GM18519 (cell line): ENCODE data around the gene TEKT3.

Source experiments
- ATAC-seq: cut with Tn5 transposase; IDR thresholded peaks from one replicate; pipeline ENCODE4 v1.9.1; 2021; ENCODE audit warnings: mild to moderate bottlenecking, moderate library complexity; ENCODE audit not compliant: unreplicated experiment, low FRiP score

The TEKT3 gene

DNA sequence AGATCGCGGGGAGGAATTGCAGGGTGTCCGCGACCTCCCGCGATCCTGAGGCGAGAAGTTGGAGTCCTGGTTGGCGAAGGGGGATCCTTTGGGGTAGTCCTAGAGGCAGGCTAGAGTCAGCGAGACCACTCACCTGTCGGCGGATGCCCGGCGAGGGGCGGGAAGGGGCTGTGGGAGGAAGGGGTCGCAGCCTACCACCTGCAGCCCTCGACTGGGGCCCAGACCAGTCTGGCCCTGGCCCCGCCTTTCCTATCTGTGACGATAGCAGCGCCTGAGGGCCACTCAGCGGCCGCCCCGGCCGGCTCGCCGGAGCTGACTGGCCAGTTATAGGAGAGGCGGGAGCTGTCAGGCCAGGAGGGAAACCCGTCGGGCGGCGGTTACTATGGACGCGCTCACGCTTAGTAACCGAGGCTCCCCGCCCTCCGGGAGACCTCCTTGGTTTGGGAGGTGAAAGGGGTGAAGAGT, at the start of gene TEKT3:
Gene TEKT3, minus strand, starts transcription at position 213 of the 465 bp plus-strand sequence. CDS start 10,012 bp downstream, outside the sequence.
- ATAC-seq: no peak

DNA sequence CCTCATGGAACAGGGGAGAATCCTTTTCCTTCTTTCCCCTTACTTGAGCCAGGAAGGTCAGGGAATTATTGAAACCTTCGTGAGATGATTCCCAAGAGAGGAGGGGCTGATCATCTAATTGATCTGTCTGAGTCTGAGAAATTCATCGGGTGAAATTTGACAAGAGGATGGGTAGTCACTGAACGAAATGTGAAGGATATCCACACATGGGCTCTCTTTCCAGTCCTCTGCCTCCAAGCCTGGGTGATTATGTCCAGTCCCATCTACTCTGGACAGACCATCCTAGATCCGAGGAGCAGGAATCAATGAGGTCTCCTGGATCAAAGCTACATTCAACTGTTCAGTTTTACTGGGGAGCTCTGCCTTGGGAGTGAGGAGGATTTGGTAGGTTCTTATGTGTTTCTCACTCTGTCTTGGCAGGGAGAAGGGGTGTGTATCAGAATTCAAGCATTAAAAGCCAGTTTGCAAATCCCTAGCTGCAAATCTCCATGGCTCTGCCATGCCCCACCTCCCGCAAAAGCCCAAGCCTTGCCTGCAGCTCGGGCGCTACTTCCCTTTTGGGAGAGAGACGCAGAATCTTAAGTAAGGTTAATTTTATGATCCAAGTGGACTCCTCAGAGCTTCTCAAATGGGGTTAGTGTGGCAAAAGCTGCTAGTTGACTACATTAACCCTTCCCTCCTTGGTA, 47.1 kb upstream of the TEKT3 start:
- no peak for ATAC-seq

DNA sequence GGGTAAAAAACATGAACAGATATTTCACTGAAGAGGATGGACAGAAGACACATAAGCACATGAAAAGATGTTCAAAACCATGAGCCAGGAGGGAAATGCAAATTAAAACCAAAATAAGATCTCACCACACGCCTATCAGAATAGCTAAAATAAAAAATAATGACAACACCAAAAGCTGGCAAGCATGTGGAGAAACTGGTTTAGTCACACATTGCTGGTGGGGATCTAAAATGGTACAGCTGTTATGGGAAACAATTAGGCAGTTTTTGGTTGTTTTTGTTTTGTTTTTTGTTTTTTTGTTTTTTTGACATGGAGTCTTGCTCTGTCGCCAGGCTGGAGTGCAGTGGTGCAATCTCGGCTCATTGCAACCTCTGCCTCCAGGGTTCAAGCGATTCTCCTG, 44.7 kb upstream of the TEKT3 start:
- ATAC-seq: no peak

DNA sequence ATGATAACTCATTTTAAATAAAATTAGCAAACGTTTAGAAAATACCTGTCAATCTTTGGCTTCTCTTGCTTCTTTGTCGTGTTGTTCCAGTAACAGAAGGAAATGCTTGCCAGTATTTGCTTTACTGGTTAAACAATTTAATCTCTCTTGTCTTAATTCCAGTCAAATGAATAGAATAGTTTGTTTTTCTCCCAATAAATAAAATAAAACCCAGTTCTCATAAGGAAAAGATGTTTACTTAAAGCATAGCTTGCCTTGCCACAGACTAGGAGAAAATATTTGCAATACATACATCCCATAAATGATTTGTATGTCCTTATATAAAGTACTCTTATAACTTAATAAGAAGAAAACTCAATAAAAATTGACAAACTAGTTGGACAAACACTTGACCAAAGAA, 43.9 kb upstream of the TEKT3 start:
- no peak for ATAC-seq

DNA sequence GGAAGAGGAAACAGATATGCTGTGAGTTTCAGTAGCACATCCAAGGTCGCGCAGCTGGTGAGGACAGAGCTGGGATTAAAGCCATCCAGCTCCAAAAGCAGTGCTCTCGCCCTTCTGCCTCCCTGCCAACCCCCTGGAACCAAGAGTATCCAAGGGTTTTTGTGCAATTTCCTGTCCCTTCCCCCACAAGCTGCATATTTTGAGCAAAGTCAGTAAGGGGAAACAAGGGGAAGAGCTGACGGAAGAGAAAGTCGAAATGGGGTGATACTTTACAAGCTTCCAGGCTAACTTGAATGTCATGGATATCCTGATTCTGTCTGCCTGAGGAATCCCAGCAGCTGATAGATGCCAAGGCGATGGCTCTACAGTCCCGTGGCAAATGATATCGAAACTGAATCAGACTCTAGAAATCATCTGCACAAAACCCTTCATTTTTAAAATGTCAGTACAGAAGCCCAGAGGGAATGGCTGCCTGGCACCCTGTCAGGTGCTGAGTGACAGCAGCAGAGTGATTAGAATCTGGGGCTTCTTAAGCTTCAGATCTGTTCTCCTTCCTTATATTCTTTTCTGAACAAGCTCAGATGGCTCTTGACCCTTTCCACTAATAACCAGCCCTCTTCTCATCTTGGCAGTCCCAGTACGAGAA, 42.9 kb upstream of the TEKT3 start:
- ATAC-seq: no peak

DNA sequence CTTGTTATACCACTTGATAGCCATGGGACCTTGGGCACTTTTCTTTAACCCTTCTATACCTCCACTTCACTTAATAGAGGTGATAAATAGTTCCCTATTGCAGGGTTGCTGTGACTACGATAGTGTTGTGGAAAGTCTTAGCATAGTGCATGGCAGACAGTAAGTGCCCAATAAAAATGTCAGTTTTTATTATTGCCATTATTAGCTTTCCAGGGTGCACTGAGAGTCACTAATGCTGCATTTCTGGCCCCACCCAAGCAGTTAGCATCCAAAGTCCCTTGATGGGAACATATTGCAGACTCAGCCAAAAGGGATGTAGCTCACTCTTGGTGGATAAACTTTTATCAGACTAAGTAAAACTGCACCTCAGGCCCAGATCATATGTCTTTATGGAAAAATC, 41.5 kb upstream of the TEKT3 start:
- no peak for ATAC-seq

DNA sequence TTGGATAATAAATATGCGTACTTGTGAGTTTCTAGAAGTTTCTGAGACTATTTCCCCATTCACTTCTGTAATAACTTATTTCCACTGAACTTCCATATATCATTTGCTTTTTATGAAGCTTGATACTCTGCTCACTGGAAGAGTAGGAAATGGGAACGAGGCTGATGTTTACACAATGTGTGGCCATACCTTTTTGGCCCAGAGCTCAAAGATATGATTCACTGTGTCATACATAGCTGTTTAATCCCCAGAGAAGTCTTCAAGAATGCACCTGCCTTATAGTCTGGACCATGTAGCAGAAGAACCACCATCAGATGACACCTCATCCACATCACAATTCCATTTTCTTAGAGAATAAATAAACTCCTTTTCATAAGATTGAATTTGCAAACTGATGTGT, 40.3 kb upstream of the TEKT3 start:
- ATAC-seq: no peak

DNA sequence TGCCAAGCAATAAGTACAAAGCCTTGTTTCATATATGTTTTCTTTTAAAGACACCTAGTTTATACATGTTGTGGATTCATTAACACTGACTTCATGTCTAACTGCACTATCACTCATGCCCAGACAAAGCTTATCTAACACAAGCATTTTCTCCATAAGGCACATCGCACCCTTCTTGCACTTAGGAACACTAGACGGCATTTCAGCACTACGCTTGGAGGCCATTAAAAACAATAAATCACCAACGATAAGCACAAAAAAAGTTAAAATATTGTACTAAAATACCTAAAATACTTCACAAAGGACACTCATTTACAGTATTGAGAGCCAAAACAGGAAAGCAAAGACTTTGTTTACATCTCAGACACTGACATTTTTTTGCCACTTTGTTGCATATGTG, 39.0 kb upstream of the TEKT3 start:
- no peak for ATAC-seq

DNA sequence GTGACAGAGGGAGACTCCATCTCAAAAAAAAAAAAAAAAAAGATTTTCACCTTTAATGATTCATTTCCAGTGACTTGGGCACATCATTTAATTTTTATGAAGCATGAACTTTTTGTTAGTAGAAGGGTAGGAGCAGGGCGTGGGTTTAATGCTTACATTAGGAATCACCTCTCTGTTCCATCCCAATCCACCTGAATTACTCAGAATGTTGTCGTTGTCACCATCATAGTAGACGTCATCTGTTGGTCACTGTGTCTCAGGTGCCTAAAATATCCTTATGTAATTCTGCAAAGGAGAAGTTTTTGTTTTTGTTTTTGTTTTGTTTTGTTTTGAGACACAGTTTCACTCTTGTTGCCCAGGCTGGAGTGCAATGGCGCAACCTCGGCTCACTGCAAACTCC, 38.3 kb upstream of the TEKT3 start:
- ATAC-seq: no peak

DNA sequence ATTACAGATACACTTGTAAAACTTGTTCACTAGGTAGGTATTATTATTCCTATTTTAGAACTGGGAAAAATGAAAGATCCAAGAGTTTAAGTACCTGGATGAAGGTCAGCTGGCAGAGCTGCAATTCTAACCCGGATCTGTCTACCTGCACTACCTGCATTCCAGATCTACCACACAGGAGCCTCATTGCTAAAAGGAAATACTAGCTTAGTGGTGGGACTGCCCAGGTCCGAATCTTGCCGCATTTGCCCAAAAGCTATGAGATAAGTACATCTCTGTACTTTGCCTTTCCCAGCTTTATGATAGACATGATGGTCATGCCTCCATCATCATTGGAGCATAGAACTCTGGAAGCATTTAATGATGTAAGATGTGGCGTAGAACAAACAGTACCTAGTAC, 36.8 kb upstream of the TEKT3 start:
- no peak for ATAC-seq

DNA sequence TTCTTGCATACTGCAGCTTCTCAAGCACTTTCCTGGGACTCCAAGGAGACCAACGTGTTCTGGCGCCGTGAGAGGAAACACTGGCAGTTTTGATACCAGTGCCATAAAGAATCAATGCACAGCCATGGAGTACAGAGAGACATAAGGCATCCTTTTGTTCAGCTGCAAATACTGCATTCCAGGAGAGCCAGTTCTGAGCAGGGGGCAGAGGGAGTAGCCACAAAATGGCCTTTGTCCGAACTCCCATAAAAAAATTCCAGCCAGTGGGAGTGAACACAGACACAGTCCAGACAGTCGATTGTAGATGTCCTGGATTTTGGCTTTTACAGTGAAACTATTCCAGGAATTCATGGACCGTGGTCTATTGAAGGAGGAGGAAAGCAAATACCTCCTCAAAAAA, 36.2 kb upstream of the TEKT3 start:
- ATAC-seq: no peak

DNA sequence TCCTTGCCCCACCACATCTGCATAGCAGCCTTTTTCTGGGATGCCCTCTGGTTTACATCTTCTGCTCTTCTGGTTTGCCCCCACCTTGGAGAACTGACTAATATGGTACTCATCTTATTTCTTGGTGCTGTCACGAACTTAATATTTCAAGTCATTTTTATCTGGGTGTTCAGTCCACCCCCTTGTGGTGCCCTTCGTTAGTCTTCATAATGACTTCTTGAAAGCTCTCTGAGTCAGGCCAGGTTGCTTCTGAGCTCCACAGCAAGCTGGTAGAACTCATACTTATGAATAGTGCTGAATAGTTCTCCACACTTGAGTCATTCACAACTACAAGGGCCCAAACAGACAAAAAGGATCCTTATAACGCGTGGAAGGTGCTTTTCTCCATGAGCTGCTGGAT, 35.8 kb upstream of the TEKT3 start:
- ATAC-seq: no peak

DNA sequence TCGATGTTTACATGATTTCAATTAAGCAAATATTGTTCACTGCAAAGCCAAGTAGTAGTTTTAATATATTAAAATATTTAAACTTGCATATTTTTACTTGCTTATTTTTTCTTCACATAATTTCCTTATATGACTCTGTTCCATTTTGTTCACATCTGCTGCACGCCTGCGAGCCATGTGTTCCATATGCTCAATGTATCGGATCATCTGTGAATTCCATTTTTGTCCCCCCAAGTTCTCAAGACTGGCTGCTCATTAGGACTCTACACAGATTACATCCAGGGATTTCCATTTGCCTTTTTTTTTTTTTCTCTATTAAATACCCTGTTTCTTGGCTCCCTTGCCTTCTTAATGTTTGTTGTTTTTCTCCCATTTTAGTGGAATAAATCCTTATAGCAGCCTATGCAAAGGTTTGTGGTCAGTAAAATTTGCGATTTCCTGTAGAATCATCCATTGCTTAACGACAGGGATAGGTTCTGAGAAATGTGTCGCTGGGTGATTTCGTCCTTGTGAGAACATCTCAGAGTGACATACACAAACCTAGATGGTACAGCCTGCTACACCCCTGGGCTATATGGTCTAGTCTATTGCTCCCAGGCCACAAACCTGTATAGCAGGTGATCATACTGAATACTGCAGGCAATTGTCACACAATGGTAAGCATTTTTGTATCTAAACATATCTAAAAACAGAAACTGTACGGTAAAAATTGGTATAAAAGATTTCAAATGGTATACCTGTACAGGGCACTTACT, 30.2 kb upstream of the TEKT3 start:
- no peak for ATAC-seq

DNA sequence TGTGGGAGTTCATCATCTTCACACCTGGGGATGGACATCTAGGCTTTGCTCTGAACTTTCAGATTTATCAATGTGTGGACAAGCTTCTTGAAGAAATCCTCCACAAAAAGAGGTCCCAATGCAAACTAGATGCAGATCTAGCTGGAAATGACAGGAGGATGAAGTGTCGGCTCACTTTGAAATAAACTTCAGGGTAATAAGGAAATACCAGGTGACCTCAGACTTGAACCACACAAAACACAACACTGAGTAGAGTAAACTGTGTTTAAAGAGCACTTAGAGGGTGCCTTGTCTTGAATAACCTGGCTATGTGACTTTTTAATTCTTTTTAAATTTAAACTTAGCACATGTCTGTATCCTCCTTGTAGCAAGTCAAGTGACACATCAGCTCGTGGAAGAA, 27.2 kb upstream of the TEKT3 start:
- no peak for ATAC-seq

DNA sequence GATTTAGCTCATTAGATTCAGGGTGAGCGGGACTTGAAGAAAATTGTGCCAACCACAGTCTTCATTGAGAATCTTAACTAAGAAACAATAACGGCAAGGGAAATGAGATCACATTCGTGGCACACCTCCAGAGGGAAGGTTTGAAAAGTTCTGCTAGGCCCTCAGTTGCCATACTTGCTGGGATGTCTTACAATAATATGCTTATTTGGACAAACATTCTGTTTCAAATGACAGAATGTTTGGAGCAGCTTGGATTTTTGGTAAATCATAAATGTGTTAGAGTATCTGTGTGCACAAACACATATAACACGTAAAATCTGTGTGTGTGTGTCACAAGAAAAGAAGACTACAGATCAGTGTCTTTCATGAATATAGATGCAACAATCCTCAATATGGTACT, 24.6 kb upstream of the TEKT3 start:
- no peak for ATAC-seq

DNA sequence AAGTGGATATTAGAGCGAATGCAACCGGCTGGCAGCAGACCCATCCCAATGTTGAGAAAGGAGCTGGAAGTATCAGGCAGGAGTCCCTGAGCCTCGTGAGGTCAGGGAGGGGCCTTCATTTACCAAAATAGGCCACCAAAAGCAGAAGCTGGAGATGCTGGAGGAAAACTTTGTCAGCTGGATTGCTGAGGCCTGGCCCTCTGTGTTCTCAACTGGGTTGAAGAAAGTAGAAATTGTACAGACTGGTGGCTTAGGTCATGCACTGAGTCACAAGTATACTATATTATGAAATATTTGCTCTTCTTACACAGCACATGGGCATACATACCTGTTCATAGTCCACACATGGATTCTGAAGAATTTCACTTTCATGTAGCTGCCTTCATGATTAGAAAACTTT, 23.2 kb upstream of the TEKT3 start:
- ATAC-seq: no peak

DNA sequence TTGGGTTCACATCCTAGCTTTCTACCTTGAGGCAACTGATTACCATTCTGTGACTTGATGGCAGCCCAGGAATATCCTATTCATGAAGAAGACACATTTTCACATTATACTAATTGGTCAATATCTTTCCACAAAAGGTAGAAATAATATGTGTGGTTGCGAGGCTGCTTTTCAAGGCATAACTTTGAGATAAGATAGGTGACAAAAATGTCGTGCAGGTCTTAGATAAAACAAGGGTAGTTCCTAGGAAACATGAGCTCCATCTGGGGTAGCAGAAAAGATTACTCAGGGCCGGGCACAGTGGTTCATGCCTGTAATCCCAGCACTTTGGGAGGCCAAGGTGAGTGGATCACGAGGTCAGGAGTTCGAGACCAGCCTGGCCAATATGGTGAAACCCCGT, 22.3 kb upstream of the TEKT3 start:
- ATAC-seq: no peak

DNA sequence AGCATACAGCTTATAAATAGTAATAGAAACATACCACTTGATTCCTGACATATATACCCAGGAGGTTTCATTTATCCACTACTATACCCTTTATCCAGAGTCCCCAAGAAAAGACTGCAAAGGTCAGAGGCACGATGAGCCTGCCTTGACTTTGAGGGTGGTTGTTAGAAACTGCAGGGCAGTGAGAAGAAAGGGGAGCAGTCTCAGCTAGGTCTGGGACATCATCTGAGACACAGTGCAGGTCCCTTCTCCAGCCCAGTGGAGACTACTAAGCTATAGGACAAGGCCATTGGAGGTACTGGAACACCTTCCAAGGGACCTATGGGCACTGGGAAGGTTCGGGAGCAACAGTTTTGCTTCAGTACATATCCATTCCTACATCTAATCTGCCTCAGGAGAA, 20.2 kb upstream of the TEKT3 start:
- ATAC-seq: no peak

DNA sequence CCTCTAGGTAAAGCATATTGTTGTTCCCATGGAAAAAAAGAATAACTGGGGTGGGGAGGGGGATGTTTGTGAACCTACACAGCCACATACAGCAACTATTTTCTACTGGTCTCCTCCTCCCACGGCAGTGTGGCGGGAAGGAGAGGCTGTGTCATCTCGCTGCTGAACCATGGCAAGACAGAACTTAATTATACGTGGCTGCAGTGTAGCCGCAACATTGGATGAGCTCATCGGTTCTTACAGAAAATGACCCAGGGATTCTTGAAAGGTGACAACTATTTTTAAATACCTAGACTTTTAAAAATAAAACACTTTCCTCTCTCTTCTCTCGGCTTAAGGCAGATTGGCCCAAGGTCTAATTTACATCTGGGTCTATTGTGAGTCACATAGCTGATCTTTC, 19.8 kb upstream of the TEKT3 start:
- no peak for ATAC-seq

DNA sequence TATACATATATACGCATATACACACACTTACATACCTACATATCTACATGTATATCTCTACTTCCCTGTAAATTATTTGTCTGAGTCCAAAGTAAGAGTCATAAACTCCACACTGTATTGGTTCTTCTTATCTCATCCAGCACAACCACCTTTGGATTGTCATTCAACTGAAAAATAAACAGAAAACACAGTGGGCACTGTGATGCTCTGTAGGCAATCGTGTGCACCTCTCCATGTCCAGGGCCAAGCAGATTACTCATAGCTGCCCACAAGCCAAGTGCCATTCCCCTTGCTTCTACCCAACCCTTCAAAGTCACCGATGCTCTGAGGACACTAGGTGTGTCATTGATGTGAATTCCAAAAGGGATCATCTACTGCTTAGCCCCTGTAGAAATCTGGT, 12.9 kb upstream of the TEKT3 start:
- ATAC-seq: no peak

DNA sequence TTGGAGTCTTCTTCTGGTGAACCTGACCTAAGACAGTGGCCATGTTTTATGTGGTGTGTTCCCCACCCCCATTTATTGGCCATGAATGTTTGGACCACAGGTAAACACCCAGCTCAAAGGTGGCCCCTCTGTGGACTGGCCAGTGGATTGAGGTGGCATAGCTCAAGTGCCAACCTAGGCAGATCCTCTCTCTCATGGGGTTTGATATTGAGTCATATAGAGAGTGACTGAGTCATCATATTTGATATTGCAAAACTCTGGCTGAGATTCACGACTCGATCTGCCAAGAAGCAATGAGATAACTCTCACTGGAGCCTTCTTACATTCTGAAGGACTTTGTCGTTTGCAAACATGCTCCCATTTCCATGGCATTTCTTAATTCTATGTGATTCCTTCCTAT, 10.5 kb upstream of the TEKT3 start:
- ATAC-seq: no peak

DNA sequence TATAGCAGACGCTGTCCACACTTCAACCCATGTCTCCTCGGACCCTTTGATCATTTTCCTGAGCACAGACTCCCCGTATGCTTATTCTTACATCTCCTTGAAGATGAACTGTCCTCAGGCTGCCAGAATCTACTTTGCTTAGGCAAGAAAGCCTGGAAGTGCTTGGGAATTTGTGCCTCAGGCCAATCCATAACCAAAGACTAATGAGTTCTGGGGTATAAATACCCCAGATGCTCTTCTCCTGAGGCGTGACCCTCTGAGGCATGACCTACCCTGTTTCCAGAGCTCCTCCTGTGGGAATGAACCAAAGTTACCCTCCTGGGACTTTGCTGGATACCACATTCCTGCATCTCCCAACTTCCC, 10.1 kb upstream of the TEKT3 start:
- ATAC-seq: no peak
